Activated CD4-positive, alpha-beta T cell treated with anti-CD3 and anti-CD28 coated beads, Interleukin-2, amount 10 ng/mL, durations not matched to agents 7 days and 5 days (primary cell): ENCODE results near the gene TM4SF18. TPM values are rescaled to one million over a fixed set of nuclear protein-coding genes. Genes with fewer than 3 reads are reported as not detected.
"Not testable (repeated sequence)": the region's sequence is repeated elsewhere in the genome, so short reads cannot be mapped to it uniquely, and the experiment has no call there.

ENCODE experiments used
- CTCF ChIA-PET: fragments of 350-600 bp; sonication (Branson Sonifier 250); formaldehyde crosslinking; loops from one replicate; lab custom pipeline; 2021; ENCODE audit warnings: antibody characterized with exemption; lab: Charles Lee
- POLR2A ChIA-PET: fragments of 350-600 bp; sonication (Branson Sonifier 250); formaldehyde crosslinking; loops from one replicate; lab custom pipeline; 2021; ENCODE audit warnings: antibody characterized with exemption; lab: Charles Lee
- DNase-seq: peaks from one replicate; pipeline ENCODE4 v3.0.0-alpha.2; 2020
- H3K27ac Mint-ChIP-seq: one replicate; pipeline ENCODE4 v1.8.0; 2021; ENCODE audit warnings: mild to moderate bottlenecking, moderate library complexity, mixed read lengths
- H3K27me3 Mint-ChIP-seq: one replicate; pipeline ENCODE4 v1.8.0; 2021; ENCODE audit warnings: mixed read lengths
- H3K36me3 Mint-ChIP-seq: one replicate; pipeline ENCODE4 v1.8.0; 2021; ENCODE audit warnings: low read depth, mixed read lengths
- H3K4me1 Mint-ChIP-seq: one replicate; pipeline ENCODE4 v1.8.0; 2021; ENCODE audit warnings: mixed read lengths
- H3K4me3 Mint-ChIP-seq: one replicate; pipeline ENCODE4 v1.8.0; 2021; ENCODE audit warnings: mild to moderate bottlenecking, moderate library complexity, mixed read lengths
- H3K9me3 Mint-ChIP-seq: one replicate; pipeline ENCODE4 v1.8.0; 2021; ENCODE audit warnings: mixed read lengths
- total RNA-seq, 2 experiments: library from RNA; stranded (reverse); gene quantifications; one replicate each; pipeline ENCODE4 v1.2.3, GENCODE V29; 2021

Gene TM4SF18
- not detected for total RNA-seq

GRCh38 chr3:149333176-149333859 is at the start of gene TM4SF18:
TSS of gene TM4SF18 (minus strand) at chr3:149333636. CDS start at chr3:149333382, 254 bp downstream.
- Mint-ChIP-seq H3K27ac (no peak within 1 kb of the TSS), H3K36me3 (no peaks in the 10 kb centered on the region), H3K4me1 (no peaks in the 10 kb centered on the region), H3K9me3 (no peaks in the 10 kb centered on the region), H3K4me3 (no peak within 1 kb of the TSS), H3K27me3 (peaks cover 12% of the 10 kb centered on the region)
- DNase-seq = no peak
- ChIA-PET CTCF (no interaction called here), POLR2A (no interaction called here)

- POLR2A ChIA-PET = no interaction called here
These were observed 49.1 kb upstream of the TM4SF18 start for GRCh38 chr3:149382518-149382917.

GRCh38 chr3:149382101-149382467 is 48.6 kb upstream of the TM4SF18 start:
- Mint-ChIP-seq H3K4me3 (no peak overlapping the region), H3K27me3 (no peaks in the 10 kb centered on the region), H3K4me1 (no peaks in the 10 kb centered on the region), H3K36me3 (no peaks in the 10 kb centered on the region), H3K9me3 (no peaks in the 10 kb centered on the region), H3K27ac (no peak overlapping the region)
- DNase-seq = no peak
- ChIA-PET CTCF (no interaction called here), POLR2A (no interaction called here)

More at GRCh38 chr3:149382518-149382917, 49.1 kb upstream of the TM4SF18 start:
- H3K4me1 Mint-ChIP-seq = no peaks in the 10 kb centered on the region
- no peak for DNase-seq
- no peaks in the 10 kb centered on the region for H3K27me3 Mint-ChIP-seq
- CTCF ChIA-PET = no interaction called here
- H3K9me3 Mint-ChIP-seq = no peaks in the 10 kb centered on the region
- no peak overlapping the region for H3K4me3 Mint-ChIP-seq
- no peak overlapping the region for H3K27ac Mint-ChIP-seq
- no peaks in the 10 kb centered on the region for H3K36me3 Mint-ChIP-seq

- Mint-ChIP-seq H3K36me3 (no peaks in the 10 kb centered on the region), H3K27me3 (no peaks in the 10 kb centered on the region), H3K27ac (no peak overlapping the region), H3K4me1 (no peaks in the 10 kb centered on the region), H3K4me3 (no peak overlapping the region), H3K9me3 (no peaks in the 10 kb centered on the region)
- POLR2A ChIA-PET = no interaction called here
- DNase-seq = no peak
- CTCF ChIA-PET = no interaction called here
These were observed 48.0 kb upstream of the TM4SF18 start for GRCh38 chr3:149381173-149382100.

- H3K36me3 Mint-ChIP-seq, POLR2A ChIA-PET, H3K27me3 Mint-ChIP-seq, CTCF ChIA-PET, H3K4me1 Mint-ChIP-seq, H3K4me3 Mint-ChIP-seq, H3K27ac Mint-ChIP-seq, DNase-seq, H3K9me3 Mint-ChIP-seq: not testable (repeated sequence)
These were observed 46.8 kb upstream of the TM4SF18 start for GRCh38 chr3:149380220-149380619.

GRCh38 chr3:149378478-149379309 is 45.3 kb upstream of the TM4SF18 start:
- ChIA-PET CTCF (no interaction called here), POLR2A (no interaction called here)
- H3K27me3 Mint-ChIP-seq = peaks cover 4% of the 10 kb centered on the region
- no peaks in the 10 kb centered on the region for H3K9me3 Mint-ChIP-seq
- DNase-seq = no peak
- H3K4me3 Mint-ChIP-seq = no peak overlapping the region
- H3K27ac Mint-ChIP-seq = no peak overlapping the region
- H3K4me1 Mint-ChIP-seq = no peaks in the 10 kb centered on the region
- H3K36me3 Mint-ChIP-seq = no peaks in the 10 kb centered on the region

- no peak within 1 kb of the TSS for H3K27ac Mint-ChIP-seq
These were observed 44.2 kb upstream of the TM4SF18 start, which contains the start of gene TM4SF1 for GRCh38 chr3:149377408-149378364. TSS of gene TM4SF1 (minus strand) at chr3:149377649. CDS start at chr3:149377547, 102 bp downstream.

GRCh38 chr3:149376718-149377407 is 43.4 kb upstream of the TM4SF18 start:
- ChIA-PET POLR2A (no interaction called here), CTCF (no interaction called here)
- no peak overlapping the region for H3K4me3 Mint-ChIP-seq

More at GRCh38 chr3:149377408-149378364, 44.2 kb upstream of the TM4SF18 start, which contains the start of gene TM4SF1:
- Mint-ChIP-seq H3K36me3 (no peaks in the 10 kb centered on the region), H3K27me3 (peaks cover 4% of the 10 kb centered on the region), H3K9me3 (no peaks in the 10 kb centered on the region), H3K4me3 (no peak within 1 kb of the TSS), H3K4me1 (no peaks in the 10 kb centered on the region)
- POLR2A ChIA-PET = no interaction called here
- CTCF ChIA-PET = no interaction called here
- no peak for DNase-seq

GRCh38 chr3:149375501-149376196 is 42.2 kb upstream of the TM4SF18 start:
- ChIA-PET POLR2A (no interaction called here), CTCF (interaction anchor here (1.7 kb wide), 1 partner anchor 11 kb away, joined by 5 read pairs; no protein-coding TSS in a partner anchor)
- DNase-seq = no peak
- Mint-ChIP-seq H3K4me3 (no peak overlapping the region), H3K27ac (no peak overlapping the region), H3K9me3 (no peaks in the 10 kb centered on the region), H3K27me3 (peaks cover 8% of the 10 kb centered on the region), H3K36me3 (no peaks in the 10 kb centered on the region), H3K4me1 (no peaks in the 10 kb centered on the region)

More at GRCh38 chr3:149376718-149377407, 43.4 kb upstream of the TM4SF18 start:
- no peak for DNase-seq
- no peak overlapping the region for H3K27ac Mint-ChIP-seq
- no peaks in the 10 kb centered on the region for H3K36me3 Mint-ChIP-seq
- peaks cover 4% of the 10 kb centered on the region for H3K27me3 Mint-ChIP-seq
- H3K9me3 Mint-ChIP-seq = no peaks in the 10 kb centered on the region
- H3K4me1 Mint-ChIP-seq = no peaks in the 10 kb centered on the region

GRCh38 chr3:149374793-149375500 is 41.5 kb upstream of the TM4SF18 start:
- Mint-ChIP-seq H3K4me1 (no peaks in the 10 kb centered on the region), H3K36me3 (no peaks in the 10 kb centered on the region), H3K27ac (no peak overlapping the region), H3K4me3 (no peak overlapping the region), H3K27me3 (peaks cover 8% of the 10 kb centered on the region), H3K9me3 (no peaks in the 10 kb centered on the region)
- DNase-seq = no peak
- POLR2A ChIA-PET = no interaction called here
- CTCF ChIA-PET = interaction anchor here (1.7 kb wide), 1 partner anchor 10 kb away, joined by 5 read pairs; no protein-coding TSS in a partner anchor
